HepG2 (cell line): ENCODE data around the gene ANO9. TPM values are rescaled to one million over a fixed set of nuclear protein-coding genes. Genes with fewer than 3 reads are reported as not detected.

Source experiments
- ARID5B ChIP-seq: IDR thresholded peaks from 2 replicates; pipeline ENCODE4 v1.4.0; 2020; ENCODE audit warnings: mild to moderate bottlenecking, missing genetic modification reagents
- CHD4 ChIP-seq: fragments of 200-600 bp; sonication (generic); IDR thresholded peaks from 2 replicates; pipeline ENCODE4 v1.7.0; 2017; ENCODE audit warnings: mild to moderate bottlenecking, low read length, borderline replicate concordance
- GATAD2A ChIP-seq: IDR thresholded peaks from 2 replicates; pipeline ENCODE4 v1.6.1; 2016
- HNRNPH1 ChIP-seq: fragments of 200-400 bp; formaldehyde crosslinking; optimal IDR thresholded peaks from 2 replicates; pipeline ENCODE3; 2017; ENCODE audit warnings: mild to moderate bottlenecking, low read depth, low read length
- LCORL ChIP-seq, 2 experiments: fragments of 450-650 bp in 1 of 2; sonication (generic) in 1 of 2; formaldehyde crosslinking in 1 of 2; IDR thresholded peaks; 2 replicates each; pipeline versions ENCODE4 v1.5.0 to v1.6.1; 2017 to 2020; ENCODE audit warnings: antibody characterized with exemption in 1 of 2, missing genetic modification reagents in 1 of 2
- MLX ChIP-seq: IDR thresholded peaks from 2 replicates; pipeline ENCODE4 v1.6.1; 2016
- NONO ChIP-seq, 2 experiments: fragments of 450-650 bp in 1 of 2; sonication (generic) in 1 of 2; formaldehyde crosslinking in 1 of 2; IDR thresholded peaks in 1 of 2; conservative IDR thresholded peaks in 1 of 2; 2 replicates each; pipeline versions ENCODE4 v1.6.1 to v1.8.0; 2017 to 2022; ENCODE audit warnings: mild to moderate bottlenecking in 1 of 2, missing genetic modification reagents in 1 of 2, moderate library complexity in 1 of 2
- PHF21A ChIP-seq: sonication (generic); formaldehyde crosslinking; IDR thresholded peaks from 2 replicates; pipeline ENCODE4 v1.5.0; 2020; ENCODE audit warnings: mild to moderate bottlenecking, missing genetic modification reagents
- PHF8 ChIP-seq: sonication (generic); formaldehyde crosslinking; IDR thresholded peaks from 2 replicates; pipeline ENCODE4 v1.5.0; 2020; ENCODE audit warnings: missing genetic modification reagents
- RBM39 ChIP-seq: fragments of 200-400 bp; formaldehyde crosslinking; IDR thresholded peaks from one replicate; pipeline ENCODE4 v1.6.1; 2018; ENCODE audit warnings: antibody characterized with exemption, mild to moderate bottlenecking, low read depth, low read length; ENCODE audit not compliant: poor library complexity, severe bottlenecking
- SAP130 ChIP-seq: IDR thresholded peaks from 2 replicates; pipeline ENCODE4 v1.6.1; 2016; ENCODE audit warnings: low read depth
- TEAD3 ChIP-seq: optimal IDR thresholded peaks from 2 replicates; pipeline ENCODE3; 2016; ENCODE audit warnings: borderline replicate concordance
- ZFP36L1 ChIP-seq: sonication (generic); formaldehyde crosslinking; IDR thresholded peaks from 2 replicates; pipeline ENCODE4 v1.8.0; 2022; ENCODE audit warnings: mild to moderate bottlenecking, missing genetic modification reagents, moderate library complexity
- ZNF256 ChIP-seq: sonication (generic); formaldehyde crosslinking; conservative IDR thresholded peaks from 2 replicates; pipeline ENCODE4 v1.4.0; 2020; ENCODE audit warnings: missing genetic modification reagents
- ZNF274 ChIP-seq: sonication (generic); formaldehyde crosslinking; IDR thresholded peaks from 2 replicates; pipeline ENCODE4 v1.5.1; 2020; ENCODE audit warnings: mild to moderate bottlenecking, missing genetic modification reagents
- ZNF281 ChIP-seq: sonication (generic); formaldehyde crosslinking; IDR thresholded peaks from 2 replicates; pipeline ENCODE4 v1.4.0; 2020; ENCODE audit warnings: missing genetic modification reagents, borderline replicate concordance
- ZNF7 ChIP-seq: IDR thresholded peaks from 2 replicates; pipeline ENCODE4 v1.6.1; 2016; ENCODE audit warnings: missing biosample characterization, missing genetic modification reagents
- ZNF740 ChIP-seq: sonication (generic); formaldehyde crosslinking; IDR thresholded peaks from 2 replicates; pipeline ENCODE4 v1.4.0; 2020; ENCODE audit warnings: missing genetic modification reagents
- ZNF792 ChIP-seq: IDR thresholded peaks from 2 replicates; pipeline ENCODE4 v1.6.1; 2016
- ZSCAN25 ChIP-seq: sonication (generic); formaldehyde crosslinking; IDR thresholded peaks from 2 replicates; pipeline ENCODE4 v1.8.0; 2022; ENCODE audit warnings: mild to moderate bottlenecking, missing genetic modification reagents
- polyA plus RNA-seq, 8 experiments: library from polyadenylated mRNA; depleted of rRNA in 3 of 8; stranded (reverse) in 7 of 8; unstranded in 1 of 8; fragments of >200 nt; fragmentation: Illumina TruSeq in 4 of 8; extraction: Trizol in 4 of 8; gene quantifications; 2 replicates each; pipeline versions ENCODE4 v1.2.1 to v1.2.3, GENCODE V29; 2011 to 2016; ENCODE audit warnings: low read depth in 4 of 8, missing spikeins in 1 of 8, mixed read lengths in 1 of 8; ENCODE audit not compliant: insufficient read depth in 1 of 8
- total RNA-seq, 5 experiments: library from RNA; depleted of rRNA; stranded (reverse); fragments of >200 nt; fragmentation: Illumina TruSeq; extraction: Trizol; gene quantifications; 2 replicates each; pipeline ENCODE4 v1.2.3, GENCODE V29; 2016; ENCODE audit warnings: low read depth in 1 of 5

Gene ANO9
- total and polyA plus RNA-seq, 2 of the 13 experiments (the other 11 are each of a cell fraction or from before 2014, with no cell fraction given), result 8.9 to 14.3 TPM

- peak; percentile 95 for TF ChIP-seq TEAD3 (CRISPR knock-in tag)
- peak; percentile 51; the same call in 1 of the 2 replicates for TF ChIP-seq CHD4
- peak; percentile 78 for TF ChIP-seq HNRNPH1
- no peak for TF ChIP-seq ZNF7 (CRISPR knock-in tag)
- peak; percentile 92 for TF ChIP-seq PHF21A (CRISPR knock-in tag)
- peak; percentile 64 for TF ChIP-seq GATAD2A (CRISPR knock-in tag)
- no peak for TF ChIP-seq ZFP36L1 (CRISPR knock-in tag)
- no peak for TF ChIP-seq NONO (IDR thresholded peaks at IDR 0.05)
- 0 out of 2 replicates have a peak, but pooled peaks have one; percentile 48 for TF ChIP-seq NONO (CRISPR knock-in tag; conservative IDR thresholded peaks at IDR 0.05)
- TF ChIP-seq ZNF740 (CRISPR knock-in tag), result peak; percentile 50; the same call in 1 of the 2 replicates
- peak; percentile 70 for TF ChIP-seq RBM39
- TF ChIP-seq PHF8, result peak; percentile 33; the same call in 1 of the 2 replicates
- peak; percentile 77; the same call in 1 of the 2 replicates for TF ChIP-seq ZNF256 (CRISPR knock-in tag)
- no peak for TF ChIP-seq ZNF274 (CRISPR knock-in tag)
- TF ChIP-seq ARID5B, result peak; percentile 60
- TF ChIP-seq SAP130 (CRISPR knock-in tag), result peak; percentile 78
- peak; percentile 89 for TF ChIP-seq ZSCAN25 (CRISPR knock-in tag)
- TF ChIP-seq MLX (CRISPR knock-in tag), result no peak
- TF ChIP-seq LCORL (IDR thresholded peaks at IDR 0.05), result no peak
- peak; percentile 78 for TF ChIP-seq LCORL (CRISPR knock-in tag; IDR thresholded peaks at IDR 0.05)
- no peak for TF ChIP-seq ZNF792 (CRISPR knock-in tag)
- peak; percentile 47; the same call in 1 of the 2 replicates for TF ChIP-seq ZNF281 (CRISPR knock-in tag)
Observed at GRCh38 chr11:373716-374551, 67.9 kb downstream of the ANO9 start (continued).
